Progenitor cell of endocrine pancreas (in vitro differentiated cells): ENCODE data around the gene SIGLECL1. TPM values are rescaled to one million over a fixed set of nuclear protein-coding genes. Genes with fewer than 3 reads are reported as not detected.
A peak's percentile ranks its signal among the peaks of the same experiment; 100 is the strongest.

Source experiments
- DNase-seq: peaks from one replicate; pipeline ENCODE4 v3.0.0; 2021; ENCODE audit warnings: low spot score; ENCODE audit not compliant: unreplicated experiment
- H3K27ac Mint-ChIP-seq: 2 replicates; pipeline ENCODE4 v1.8.0; 2021; ENCODE audit warnings: mild to moderate bottlenecking, moderate library complexity, mixed read lengths
- H3K27me3 Mint-ChIP-seq: 2 replicates; pipeline ENCODE4 v1.8.0; 2021; ENCODE audit warnings: mixed read lengths
- H3K36me3 Mint-ChIP-seq: 2 replicates; pipeline ENCODE4 v1.8.0; 2022; ENCODE audit warnings: mixed read lengths; ENCODE audit not compliant: insufficient read depth
- H3K4me1 Mint-ChIP-seq: 2 replicates; pipeline ENCODE4 v1.8.0; 2021; ENCODE audit warnings: low read depth, mixed read lengths
- H3K4me3 Mint-ChIP-seq: 2 replicates; pipeline ENCODE4 v1.8.0; 2021; ENCODE audit warnings: low read depth, mild to moderate bottlenecking, moderate library complexity, mixed read lengths
- H3K9me3 Mint-ChIP-seq: 2 replicates; pipeline ENCODE4 v1.8.0; 2021; ENCODE audit warnings: low read depth, mixed read lengths
- CTCF ChIP-seq: fragments of 200-600 bp; sonication (generic); IDR thresholded peaks from one replicate; pipeline ENCODE4 v1.5.0; 2021; ENCODE audit warnings: antibody characterized with exemption, mild to moderate bottlenecking; ENCODE audit not compliant: unreplicated experiment
- total RNA-seq: library from RNA; stranded (reverse); gene quantifications from 2 replicates; pipeline ENCODE4 v1.2.1, GENCODE V29; 2021

The SIGLECL1 gene
- total RNA-seq, 1 donor from 2014 or later, result not detected

DNA sequence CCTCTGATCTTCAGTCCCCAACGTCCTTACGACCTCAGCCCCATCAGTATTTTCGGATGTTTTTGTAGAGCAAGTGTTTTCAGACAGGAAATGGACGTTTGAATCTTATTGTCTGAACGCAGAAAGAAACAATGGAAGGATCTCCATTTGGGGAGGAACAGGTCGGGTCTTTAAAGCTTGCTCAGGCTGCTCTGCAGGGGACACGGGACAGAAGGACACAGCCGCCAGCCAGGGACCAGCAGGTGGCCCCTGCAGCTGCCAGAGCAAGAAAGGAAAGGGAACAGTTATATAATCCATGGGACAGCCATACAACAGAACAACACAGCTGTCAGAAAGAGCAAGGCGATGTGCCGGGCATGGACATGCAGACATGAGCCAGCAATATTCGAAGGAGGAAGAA is 42.1 kb downstream of the SIGLECL1 start:
- no peaks in the 10 kb centered on the region for H3K9me3 Mint-ChIP-seq
- H3K27ac Mint-ChIP-seq, result no peak overlapping the region
- H3K27me3 Mint-ChIP-seq, result peaks cover 24% of the 10 kb centered on the region
- DNase-seq, result no peak
- H3K4me3 Mint-ChIP-seq, result no peak overlapping the region
- no peaks in the 10 kb centered on the region for H3K36me3 Mint-ChIP-seq
- no peaks in the 10 kb centered on the region for H3K4me1 Mint-ChIP-seq
- no peak for TF ChIP-seq CTCF

GRCh38 chr19:51293571-51294210 is 42.8 kb downstream of the SIGLECL1 start:
- Mint-ChIP-seq H3K4me1 (no peaks in the 10 kb centered on the region), H3K4me3 (no peak overlapping the region), H3K9me3 (no peaks in the 10 kb centered on the region), H3K27me3 (peaks cover 24% of the 10 kb centered on the region), H3K27ac (peak overlapping the region; percentile 43), H3K36me3 (no peaks in the 10 kb centered on the region)
- no peak for TF ChIP-seq CTCF
- DNase-seq, result no peak

DNA sequence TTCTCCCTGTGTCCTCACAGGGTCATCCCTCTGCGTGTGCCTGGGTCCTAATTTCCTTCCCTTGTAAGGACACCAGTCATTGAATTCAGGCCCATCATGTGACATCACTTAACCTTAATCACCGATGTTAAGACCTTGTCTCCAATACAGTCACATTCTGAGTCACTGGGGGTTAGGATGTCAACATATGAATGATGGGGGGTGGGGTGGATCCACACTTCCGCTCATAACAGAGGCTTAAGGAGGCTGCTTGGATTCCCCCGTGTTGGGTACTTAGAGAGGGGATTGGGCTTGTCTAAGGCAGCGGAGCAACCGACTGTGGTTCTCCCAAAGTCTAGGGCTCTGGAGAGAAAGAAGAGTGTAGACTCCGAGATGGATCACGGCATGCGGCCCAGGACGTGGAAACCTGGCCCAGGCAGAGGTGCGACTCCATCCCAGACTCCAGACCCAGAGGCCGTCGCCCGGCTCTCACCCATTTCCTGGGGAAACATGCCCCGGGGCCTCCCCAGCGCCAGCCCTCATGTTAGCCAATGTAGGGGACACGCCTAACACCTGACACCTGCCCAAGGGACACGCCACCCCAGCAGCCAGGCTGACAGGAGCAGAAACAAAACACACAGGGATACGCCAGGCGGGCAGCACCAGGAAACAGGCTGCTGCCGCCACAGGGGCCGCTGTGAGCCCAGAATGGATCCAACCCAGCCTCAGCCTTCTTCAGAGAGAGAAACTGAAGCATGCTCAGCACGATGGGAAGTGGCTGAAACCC is 43.5 kb downstream of the SIGLECL1 start:
- no peaks in the 10 kb centered on the region for H3K4me1 Mint-ChIP-seq

GRCh38 chr19:51294977-51295375 is 44.1 kb downstream of the SIGLECL1 start:
- no peak for DNase-seq
- no peak overlapping the region for H3K27ac Mint-ChIP-seq
- H3K4me1 Mint-ChIP-seq, result no peaks in the 10 kb centered on the region
- H3K36me3 Mint-ChIP-seq, result no peaks in the 10 kb centered on the region
- no peak for TF ChIP-seq CTCF
- H3K4me3 Mint-ChIP-seq, result no peak overlapping the region
- H3K9me3 Mint-ChIP-seq, result no peaks in the 10 kb centered on the region
- peaks cover 24% of the 10 kb centered on the region for H3K27me3 Mint-ChIP-seq

More for the DNA sequence above, 43.5 kb downstream of the SIGLECL1 start:
- H3K4me3 Mint-ChIP-seq, result no peak overlapping the region
- no peak for DNase-seq
- peaks cover 24% of the 10 kb centered on the region for H3K27me3 Mint-ChIP-seq
- TF ChIP-seq CTCF, result peak; percentile 7
- no peak overlapping the region for H3K27ac Mint-ChIP-seq
- H3K36me3 Mint-ChIP-seq, result no peaks in the 10 kb centered on the region
- no peaks in the 10 kb centered on the region for H3K9me3 Mint-ChIP-seq

- Mint-ChIP-seq H3K4me3 (no peak overlapping the region), H3K36me3 (no peaks in the 10 kb centered on the region), H3K9me3 (no peaks in the 10 kb centered on the region), H3K27ac (peak overlapping the region; percentile 33), H3K27me3 (peaks cover 24% of the 10 kb centered on the region), H3K4me1 (no peaks in the 10 kb centered on the region)
- DNase-seq, result no peak
- no peak for TF ChIP-seq CTCF
Observed at GRCh38 chr19:51295382-51296126, 44.7 kb downstream of the SIGLECL1 start.
